BE2C (cell line): ENCODE data around the gene THAP7. TPM values are rescaled to one million over a fixed set of nuclear protein-coding genes. Genes with fewer than 3 reads are reported as not detected.
A peak's percentile ranks its signal among the peaks of the same experiment; 100 is the strongest.
"Not testable (repeated sequence)": the region's sequence is repeated elsewhere in the genome, so short reads cannot be mapped to it uniquely, and the experiment has no call there.

Source experiments
- DNase-seq: peaks from one replicate; pipeline ENCODE4 v3.0.0-alpha.2; 2020
- H3K27me3 ChIP-seq: fragments of 250-450 bp; sonication (Bioruptor Pico); 2 replicates; pipeline ENCODE4 v1.5.1; 2020; ENCODE audit warnings: mild to moderate bottlenecking
- H3K36me3 ChIP-seq: fragments of 250-450 bp; sonication (Bioruptor Pico); 2 replicates; pipeline ENCODE4 v1.5.1; 2020; ENCODE audit warnings: mild to moderate bottlenecking
- H3K4me1 ChIP-seq: fragments of 250-450 bp; sonication (Bioruptor Pico); 2 replicates; pipeline ENCODE4 v1.5.1; 2020
- H3K4me3 ChIP-seq: 2 replicates; pipeline ENCODE4 v1.5.1; 2011; ENCODE audit warnings: low read depth, low read length
- H3K9me3 ChIP-seq: fragments of 250-450 bp; sonication (Bioruptor Pico); 2 replicates; pipeline ENCODE4 v1.5.1; 2020
- polyA plus RNA-seq: library from polyadenylated mRNA; unstranded; fragments of >200 nt; gene quantifications from one replicate; pipeline ENCODE4 v1.2.1, GENCODE V29; 2012; ENCODE audit warnings: low read depth, missing spikeins; ENCODE audit not compliant: insufficient read length, insufficient read depth
- TF ChIP-seq, protein P1 (sequence below): IDR thresholded peaks from 2 replicates; pipeline ENCODE4 v1.5.1; 2012; ENCODE audit warnings: mild to moderate bottlenecking, low read depth, low read length

Gene THAP7
- 136 TPM for polyA plus RNA-seq

DNA sequence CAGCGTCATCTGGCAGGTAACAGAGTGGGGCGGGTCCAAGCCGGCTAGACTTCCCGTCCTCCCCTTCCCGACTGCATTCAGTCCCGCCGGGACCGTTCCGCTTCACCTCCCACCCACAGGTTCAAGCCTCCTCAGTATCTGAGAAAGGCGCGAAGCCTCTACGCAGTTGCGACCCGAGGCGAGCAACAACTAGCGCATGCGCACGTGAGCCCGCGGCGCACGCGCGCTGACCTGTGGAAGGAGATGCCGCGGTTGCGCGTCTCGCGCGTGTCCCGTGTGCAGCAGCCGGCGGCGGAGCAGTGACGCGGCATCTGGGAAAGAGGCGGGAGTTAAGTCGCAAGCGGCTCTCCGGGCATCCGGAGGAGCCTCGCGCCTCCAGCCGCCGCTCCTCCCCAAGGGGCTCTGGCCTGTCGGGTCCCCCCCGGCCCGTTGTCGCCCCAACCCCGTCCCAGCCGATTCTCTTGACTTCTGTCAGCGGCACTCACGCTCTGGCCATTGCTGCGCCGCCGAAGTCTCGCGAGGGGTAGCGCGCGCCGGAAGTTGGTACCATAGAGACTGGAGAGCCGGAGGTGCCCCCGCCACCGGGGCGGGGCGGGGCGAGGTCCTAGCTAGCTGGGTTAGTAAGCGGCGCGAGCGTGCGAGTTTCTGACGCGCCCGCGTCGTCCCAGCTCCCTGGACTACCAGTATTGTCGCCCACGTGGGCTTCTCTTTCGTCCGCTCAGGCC lies at the start of gene THAP7:
TSS of gene THAP7 (minus strand) at position 518 of the 725 bp plus-strand sequence. CDS start at position 311, 207 bp downstream.
- H3K4me3 ChIP-seq, result peak within 1 kb of the TSS; percentile 94
- H3K4me1 ChIP-seq, result peaks cover 5% of the 10 kb centered on the region; the same call in 1 of the 2 replicates
- TF ChIP-seq, protein P1, sequence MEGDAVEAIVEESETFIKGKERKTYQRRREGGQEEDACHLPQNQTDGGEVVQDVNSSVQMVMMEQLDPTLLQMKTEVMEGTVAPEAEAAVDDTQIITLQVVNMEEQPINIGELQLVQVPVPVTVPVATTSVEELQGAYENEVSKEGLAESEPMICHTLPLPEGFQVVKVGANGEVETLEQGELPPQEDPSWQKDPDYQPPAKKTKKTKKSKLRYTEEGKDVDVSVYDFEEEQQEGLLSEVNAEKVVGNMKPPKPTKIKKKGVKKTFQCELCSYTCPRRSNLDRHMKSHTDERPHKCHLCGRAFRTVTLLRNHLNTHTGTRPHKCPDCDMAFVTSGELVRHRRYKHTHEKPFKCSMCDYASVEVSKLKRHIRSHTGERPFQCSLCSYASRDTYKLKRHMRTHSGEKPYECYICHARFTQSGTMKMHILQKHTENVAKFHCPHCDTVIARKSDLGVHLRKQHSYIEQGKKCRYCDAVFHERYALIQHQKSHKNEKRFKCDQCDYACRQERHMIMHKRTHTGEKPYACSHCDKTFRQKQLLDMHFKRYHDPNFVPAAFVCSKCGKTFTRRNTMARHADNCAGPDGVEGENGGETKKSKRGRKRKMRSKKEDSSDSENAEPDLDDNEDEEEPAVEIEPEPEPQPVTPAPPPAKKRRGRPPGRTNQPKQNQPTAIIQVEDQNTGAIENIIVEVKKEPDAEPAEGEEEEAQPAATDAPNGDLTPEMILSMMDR, result no peak
- H3K36me3 ChIP-seq, result peaks cover 45% of the 10 kb centered on the region
- H3K27me3 ChIP-seq, result no peaks in the 10 kb centered on the region
- no peaks in the 10 kb centered on the region for H3K9me3 ChIP-seq
- DNase-seq, result peak; percentile 99

- no peak for DNase-seq
- Histone ChIP-seq H3K27me3 (no peaks in the 10 kb centered on the region), H3K9me3 (no peaks in the 10 kb centered on the region), H3K4me3 (no peak overlapping the region), H3K36me3 (no peaks in the 10 kb centered on the region), H3K4me1 (no peaks in the 10 kb centered on the region)
- TF ChIP-seq, protein P1, result no peak
Observed at GRCh38 chr22:21051145-21051830, 49.4 kb upstream of the THAP7 start.

DNA sequence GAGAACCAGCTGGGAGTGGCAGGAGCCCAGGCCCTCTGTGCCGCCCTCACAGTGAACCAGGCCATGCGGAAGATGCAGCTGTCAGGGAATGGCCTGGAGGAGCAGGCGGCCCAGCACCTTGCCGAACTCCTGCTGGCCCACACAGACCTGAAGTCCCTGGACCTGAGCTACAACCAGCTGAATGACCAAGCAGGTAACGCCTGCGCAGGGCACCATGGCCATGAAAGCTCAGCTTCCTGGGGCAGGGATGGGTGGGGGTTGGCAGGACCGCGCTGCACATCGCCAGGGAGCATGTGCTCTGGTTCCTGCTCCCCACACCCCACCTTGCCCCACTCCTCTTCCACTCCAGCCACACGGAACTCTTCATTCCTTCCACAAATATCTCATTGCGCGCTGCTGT lies 47.0 kb upstream of the THAP7 start:
- H3K4me1 ChIP-seq, H3K27me3 ChIP-seq, H3K9me3 ChIP-seq, H3K36me3 ChIP-seq, H3K4me3 ChIP-seq, DNase-seq: not testable (repeated sequence)

GRCh38 chr22:21048448-21048847 lies 46.5 kb upstream of the THAP7 start:
- not testable (repeated sequence) for H3K36me3 ChIP-seq, DNase-seq, H3K9me3 ChIP-seq, H3K4me1 ChIP-seq, H3K4me3 ChIP-seq, H3K27me3 ChIP-seq

DNA sequence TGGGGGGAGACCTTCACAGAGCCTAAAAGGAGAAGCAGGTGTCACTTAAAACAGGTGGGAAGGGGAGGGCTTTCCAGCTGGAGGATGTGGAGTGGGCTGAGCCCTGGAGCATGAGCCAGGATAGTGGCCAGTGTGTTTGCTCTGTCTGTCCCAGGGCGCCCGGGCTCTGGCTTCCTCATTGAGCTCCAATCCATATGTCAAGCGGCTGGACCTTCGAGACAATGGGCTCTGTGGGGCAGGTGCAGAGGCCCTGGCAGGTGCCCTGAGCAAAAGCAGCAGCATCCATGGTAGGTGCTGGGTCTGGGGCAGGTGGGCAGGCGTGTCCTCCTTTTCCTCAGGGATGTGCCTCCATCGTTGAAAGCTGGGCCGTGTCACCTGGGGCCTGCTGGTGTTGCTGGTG lies 45.8 kb upstream of the THAP7 start:
- no peaks in the 10 kb centered on the region for H3K36me3 ChIP-seq
- H3K4me3 ChIP-seq, result no peak overlapping the region
- TF ChIP-seq, protein P1, result no peak
- H3K27me3 ChIP-seq, result no peaks in the 10 kb centered on the region
- peaks cover 7% of the 10 kb centered on the region for H3K4me1 ChIP-seq
- DNase-seq, result no peak
- no peaks in the 10 kb centered on the region for H3K9me3 ChIP-seq

DNA sequence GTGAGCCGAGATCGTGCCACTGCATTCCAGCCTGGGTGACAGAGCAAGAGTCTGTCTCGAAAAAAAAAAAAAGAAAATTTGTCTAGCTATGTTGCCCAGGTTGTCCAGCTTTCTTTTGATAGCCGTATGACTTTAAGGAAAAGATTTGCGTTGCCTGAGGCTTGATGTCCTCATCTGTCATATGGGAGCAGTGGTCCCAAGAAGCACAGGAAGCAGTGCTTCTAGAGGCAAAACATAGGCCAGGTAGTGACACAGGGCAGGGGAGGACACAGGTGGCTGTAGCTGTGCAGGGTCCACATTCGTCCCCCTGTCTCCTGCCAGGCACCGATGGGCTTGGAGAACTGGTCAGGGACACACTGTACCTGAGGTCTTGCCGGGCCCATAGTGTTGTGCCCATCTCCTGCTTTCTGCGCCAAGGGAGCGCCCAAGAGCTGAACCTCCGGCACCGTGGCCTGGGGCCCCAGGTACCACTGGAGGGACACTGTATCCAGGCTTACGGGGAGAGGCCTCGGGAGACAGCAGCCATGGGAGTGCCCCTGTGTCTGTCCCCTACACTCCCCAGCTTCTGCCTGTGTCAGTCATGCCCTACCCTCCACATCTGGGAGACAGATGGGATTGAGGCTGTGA lies 45.2 kb upstream of the THAP7 start:
- TF ChIP-seq, protein P1, result no peak
- DNase-seq, result no peak
- Histone ChIP-seq H3K4me3 (no peak overlapping the region), H3K27me3 (no peaks in the 10 kb centered on the region), H3K4me1 (peaks cover 7% of the 10 kb centered on the region), H3K9me3 (no peaks in the 10 kb centered on the region), H3K36me3 (no peaks in the 10 kb centered on the region)
